ENCODE data around the gene S1PR4.
"Not testable (repeated sequence)": the region's sequence is repeated elsewhere in the genome, so short reads cannot be mapped to it uniquely, and the experiment has no call there.

S1PR4 gene

GRCh38 chr19:3196933-3197205 is 18.3 kb downstream of the S1PR4 start:
- DNase-seq = no peak

GRCh38 chr19:3198901-3199700 is 20.5 kb downstream of the S1PR4 start:
- no peak for DNase-seq

GRCh38 chr19:3201072-3201700 is 22.6 kb downstream of the S1PR4 start:
- no peak for DNase-seq

GRCh38 chr19:3201911-3202310 is 23.3 kb downstream of the S1PR4 start:
- DNase-seq = no peak

DNA sequence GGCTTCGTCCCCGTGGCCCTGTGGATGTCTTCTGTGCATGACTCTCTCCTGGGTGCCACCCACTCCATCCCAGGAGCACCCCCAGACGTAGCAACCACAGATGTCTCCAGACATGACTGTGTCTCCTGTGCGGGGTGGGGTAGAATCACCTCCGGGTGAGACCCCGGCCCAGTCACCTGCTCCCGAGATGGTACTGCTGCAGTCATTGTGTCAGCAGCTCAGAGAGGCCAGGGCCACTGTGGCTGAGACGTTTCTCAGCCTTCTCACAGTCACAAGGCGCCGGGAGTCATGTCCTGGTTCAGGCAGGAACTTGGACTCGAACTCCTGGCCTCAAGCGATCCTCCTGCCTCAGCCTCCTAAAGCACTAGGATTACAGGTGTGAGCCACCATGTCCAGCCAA is 23.8 kb downstream of the S1PR4 start:
- DNase-seq = no peak

DNA sequence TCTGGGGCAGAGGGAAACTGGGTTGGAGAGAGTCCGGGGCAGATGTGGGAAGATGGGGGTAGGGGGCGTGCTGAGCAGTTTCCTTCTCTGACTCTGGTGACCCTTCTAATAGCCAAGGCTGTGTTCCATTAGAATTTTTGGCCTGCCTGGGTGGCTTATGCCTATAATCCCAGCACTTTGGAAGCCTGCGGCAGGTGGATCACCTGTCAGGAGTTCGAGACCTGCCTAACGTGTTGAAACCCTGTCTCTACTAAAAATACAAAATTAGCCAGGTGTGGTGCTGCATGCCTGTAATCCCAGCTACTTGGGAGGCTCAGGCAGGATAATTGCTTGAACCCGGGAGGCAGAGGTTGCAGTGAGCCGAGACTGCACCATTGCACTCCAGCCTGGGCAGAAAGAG is 24.3 kb downstream of the S1PR4 start:
- DNase-seq = not testable (repeated sequence)

GRCh38 chr19:3203805-3204645 is 25.5 kb downstream of the S1PR4 start:
- DNase-seq = no peak

DNA sequence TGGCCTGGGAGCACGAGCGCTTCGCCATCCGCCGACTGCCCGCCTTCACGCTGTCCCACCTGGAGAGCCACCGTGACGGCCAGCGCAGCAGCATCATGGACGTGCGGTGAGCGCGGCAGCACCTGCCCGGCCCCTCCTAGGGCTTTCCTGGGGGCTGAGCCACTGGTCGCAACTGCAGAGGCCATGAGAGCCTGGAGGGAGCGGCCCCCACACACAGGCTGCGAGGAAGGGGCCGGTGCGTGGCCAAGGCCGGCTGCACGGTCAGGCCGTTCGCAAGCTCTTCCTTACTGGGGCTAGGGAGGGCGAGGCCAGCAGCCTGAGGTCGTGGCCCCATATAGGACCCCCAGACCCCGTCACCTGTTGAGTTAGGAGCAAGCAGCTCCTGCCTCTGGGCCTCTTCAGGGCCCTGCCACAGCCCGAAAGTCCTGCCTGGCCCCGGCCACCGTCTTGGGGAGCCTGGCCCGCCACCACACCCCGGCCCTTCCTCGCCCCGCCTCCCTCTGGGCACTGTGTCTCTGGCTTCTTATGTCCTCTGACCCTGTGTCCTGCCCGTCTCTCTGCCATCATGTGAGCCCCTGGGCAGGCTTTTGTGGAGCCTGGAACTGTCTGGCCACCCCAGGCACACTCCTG is 26.2 kb downstream of the S1PR4 start:
- DNase-seq = no peak

DNA sequence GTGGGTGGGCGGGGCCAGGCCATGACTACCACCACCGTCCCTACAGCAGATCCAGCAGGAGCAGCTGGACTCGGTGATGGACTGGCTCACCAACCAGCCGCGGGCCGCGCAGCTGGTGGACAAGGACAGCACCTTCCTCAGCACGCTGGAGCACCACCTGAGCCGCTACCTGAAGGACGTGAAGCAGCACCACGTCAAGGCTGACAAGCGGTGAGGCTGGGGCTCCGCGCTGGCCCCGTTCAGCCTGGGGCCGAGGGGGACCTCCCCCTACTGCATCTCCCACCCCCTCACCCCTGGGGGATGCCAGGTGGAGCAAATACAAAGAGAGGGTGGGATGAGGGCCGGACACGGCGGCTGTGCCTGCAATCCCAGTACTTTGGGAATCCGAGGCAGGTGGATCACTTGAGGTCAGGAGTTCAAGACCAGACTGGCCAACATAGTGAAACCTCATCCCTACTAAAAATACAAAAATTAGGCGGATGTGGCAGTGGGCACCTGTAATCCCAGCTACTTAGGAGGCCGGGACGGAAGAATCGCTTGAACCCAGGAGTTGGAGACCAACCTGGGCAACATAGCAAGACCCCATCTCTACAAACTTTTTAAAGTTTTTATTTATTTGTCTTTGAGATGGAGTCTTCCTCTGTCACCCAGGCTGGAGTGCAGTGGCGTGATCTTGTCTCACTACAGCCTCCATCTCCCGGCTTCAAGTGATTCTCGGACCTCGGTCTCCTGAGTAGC is 27.8 kb downstream of the S1PR4 start:
- no peak for DNase-seq

DNA sequence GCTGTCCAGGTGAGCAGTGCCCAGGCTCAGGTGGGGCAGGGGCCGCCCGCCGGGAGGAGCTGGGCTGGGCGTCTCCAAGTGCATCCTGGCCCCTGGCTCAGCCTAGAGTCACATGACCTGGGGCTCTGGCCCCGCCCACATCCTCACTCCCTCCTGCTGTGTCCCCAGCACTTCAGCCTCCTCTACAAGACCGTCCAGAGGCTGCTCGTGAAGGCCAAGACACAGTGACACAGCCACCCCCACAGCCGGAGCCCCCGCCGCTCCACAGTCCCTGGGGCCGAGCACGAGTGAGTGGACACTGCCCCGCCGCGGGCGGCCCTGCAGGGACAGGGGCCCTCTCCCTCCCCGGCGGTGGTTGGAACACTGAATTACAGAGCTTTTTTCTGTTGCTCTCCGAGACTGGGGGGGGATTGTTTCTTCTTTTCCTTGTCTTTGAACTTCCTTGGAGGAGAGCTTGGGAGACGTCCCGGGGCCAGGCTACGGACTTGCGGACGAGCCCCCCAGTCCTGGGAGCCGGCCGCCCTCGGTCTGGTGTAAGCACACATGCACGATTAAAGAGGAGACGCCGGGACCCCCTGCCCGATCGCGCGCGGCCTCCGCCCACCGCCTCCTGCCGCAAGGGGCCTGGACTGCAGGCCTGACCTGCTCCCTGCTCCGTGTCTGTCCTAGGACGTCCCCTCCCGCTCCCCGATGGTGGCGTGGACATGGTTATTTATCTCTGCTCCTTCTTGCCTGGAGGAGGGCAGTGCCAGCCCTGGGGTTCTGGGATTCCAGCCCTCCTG is 29.1 kb downstream of the S1PR4 start:
- no peak for DNase-seq

GRCh38 chr19:3208317-3209207 is 30.0 kb downstream of the S1PR4 start:
- no peak for DNase-seq

GRCh38 chr19:3210347-3211017 is 31.9 kb downstream of the S1PR4 start:
- DNase-seq = peak; percentile 37

GRCh38 chr19:3211191-3211590 is 32.6 kb downstream of the S1PR4 start:
- no peak for DNase-seq

GRCh38 chr19:3213159-3213558 is 34.6 kb downstream of the S1PR4 start:
- DNase-seq = no peak

DNA sequence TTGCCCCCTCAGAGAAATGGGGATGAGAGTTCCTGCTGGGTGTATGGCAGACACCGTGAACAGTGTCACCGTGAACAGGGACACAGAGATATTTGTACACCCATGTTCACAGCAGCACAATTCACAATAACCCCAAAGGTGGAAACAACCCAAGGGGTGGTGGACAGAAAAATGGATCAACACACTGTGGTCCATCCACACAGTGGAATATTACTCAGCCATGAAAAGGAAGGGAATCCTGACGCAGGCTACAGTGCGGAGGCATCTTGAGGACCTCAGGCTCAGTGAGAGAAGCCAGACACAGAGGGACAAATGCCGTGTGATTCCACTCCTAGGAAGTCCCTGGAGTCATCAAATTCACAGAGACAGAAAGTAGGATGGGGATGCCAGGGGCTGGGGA is 38.3 kb downstream of the S1PR4 start:
- DNase-seq = no peak

DNA sequence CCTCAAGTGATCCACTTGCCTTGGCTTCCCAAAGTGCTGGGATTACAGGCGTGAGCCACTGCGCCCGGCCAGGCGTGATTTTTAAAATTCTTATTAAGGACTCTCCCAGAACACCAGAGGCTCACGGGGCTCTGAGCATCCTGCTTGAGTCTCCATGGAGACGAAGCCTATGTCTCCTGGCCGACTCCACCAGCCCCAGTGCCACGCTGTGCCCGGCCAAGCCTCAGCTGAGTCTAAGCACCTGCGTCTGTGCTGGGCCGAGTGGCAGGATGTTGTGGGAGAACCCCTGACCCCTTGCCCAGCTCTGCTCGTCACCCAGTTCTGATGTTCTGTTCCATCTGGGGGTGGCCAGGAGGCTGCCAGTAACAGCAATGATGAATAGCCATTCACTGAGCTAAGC is 42.0 kb downstream of the S1PR4 start:
- DNase-seq = no peak

- not testable (repeated sequence) for DNase-seq
These were observed 43.0 kb downstream of the S1PR4 start for GRCh38 chr19:3221576-3221975.

DNA sequence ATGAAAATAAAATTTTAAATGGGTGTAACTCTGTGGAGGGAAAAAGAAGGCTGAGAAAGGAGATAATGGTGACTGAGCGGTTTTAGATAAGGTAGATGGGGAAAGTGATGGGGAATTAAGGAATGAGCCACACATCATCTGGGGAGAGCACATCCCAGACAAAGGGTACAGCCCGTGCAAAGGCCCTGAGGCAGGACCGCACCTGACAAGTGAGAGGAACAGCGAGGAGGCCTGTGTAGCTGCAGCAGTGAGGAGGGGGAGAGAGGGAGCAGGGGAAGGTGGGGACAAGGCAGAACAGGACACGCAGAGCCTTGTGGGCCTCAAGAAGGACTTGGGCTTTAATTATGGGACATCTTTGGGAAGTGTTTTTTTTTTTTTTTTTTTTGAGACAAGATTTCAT is 44.1 kb downstream of the S1PR4 start:
- DNase-seq = no peak

DNA sequence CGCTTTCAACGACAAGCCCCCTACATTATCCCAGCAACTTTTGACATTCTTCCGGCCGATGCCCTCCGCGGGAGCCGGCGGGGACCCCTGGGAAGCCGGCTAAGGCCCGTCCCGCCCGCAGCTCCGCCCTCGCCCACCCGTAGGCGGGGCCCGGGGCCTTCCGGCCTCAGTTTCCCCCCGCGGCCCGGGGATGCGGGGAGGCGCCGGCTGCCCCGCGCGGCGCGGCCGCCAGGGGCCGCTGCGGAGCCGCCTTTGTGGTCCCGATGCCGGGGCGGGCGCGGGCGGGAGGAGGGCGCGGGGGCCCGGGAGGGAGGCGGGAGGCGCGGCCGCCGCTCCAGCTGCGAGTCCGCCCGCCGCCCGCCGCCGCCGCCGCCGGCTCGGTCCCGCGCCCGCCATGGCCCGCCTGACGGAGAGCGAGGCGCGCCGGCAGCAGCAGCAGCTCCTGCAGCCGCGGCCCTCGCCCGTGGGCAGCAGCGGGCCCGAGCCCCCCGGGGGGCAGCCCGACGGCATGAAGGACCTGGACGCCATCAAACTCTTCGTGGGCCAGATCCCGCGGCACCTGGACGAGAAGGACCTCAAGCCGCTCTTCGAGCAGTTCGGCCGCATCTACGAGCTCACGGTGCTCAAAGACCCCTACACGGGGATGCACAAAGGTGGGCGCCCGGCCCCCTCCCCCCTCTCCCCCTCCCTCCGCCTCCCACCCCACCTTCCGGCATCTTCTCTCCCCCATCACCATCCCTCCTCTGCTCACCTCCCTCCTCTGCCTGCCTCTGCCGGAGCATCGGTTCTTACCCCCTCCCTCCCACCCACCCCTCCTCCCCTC is 46.0 kb downstream of the S1PR4 start, which contains the start of gene CELF5:
Gene CELF5 (plus strand): TSS at position 316 of the 823 bp plus-strand sequence. CDS start 79 bp downstream, at position 395.
- peak; percentile 38 for DNase-seq
